GM03348 (cell line): ENCODE results near the gene PRKCE.
A peak's percentile ranks its signal among the peaks of the same experiment; 100 is the strongest.

ENCODE experiments used
- DNase-seq: peaks from one replicate; pipeline ENCODE4 v3.0.0; 2012; ENCODE audit warnings: low spot score

PRKCE gene

GRCh38 chr2:45631955-45632354, 19.5 kb upstream of the PRKCE start:
- DNase-seq = no peak

GRCh38 chr2:45634223-45634622, 17.3 kb upstream of the PRKCE start:
- no peak for DNase-seq

DNA sequence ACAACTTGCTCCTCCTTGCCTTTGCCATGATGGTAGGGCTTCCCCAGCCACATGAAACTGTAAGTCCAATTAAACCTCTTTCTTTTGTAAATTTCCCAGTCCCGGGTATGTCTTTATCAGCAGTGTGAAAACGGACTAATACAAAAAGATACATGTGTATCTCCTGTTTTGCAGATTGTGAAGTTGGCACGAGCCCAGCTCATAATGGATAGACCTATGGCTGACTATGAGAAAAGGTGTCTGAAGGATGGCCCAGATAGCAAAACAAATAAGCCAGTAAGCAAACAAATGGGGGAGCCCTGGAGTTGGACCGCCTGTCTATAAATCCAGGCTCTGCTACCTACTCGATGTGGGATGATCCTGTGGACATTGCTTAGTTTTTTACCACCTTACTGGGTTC, 15.5 kb upstream of the PRKCE start:
- DNase-seq = no peak

DNA sequence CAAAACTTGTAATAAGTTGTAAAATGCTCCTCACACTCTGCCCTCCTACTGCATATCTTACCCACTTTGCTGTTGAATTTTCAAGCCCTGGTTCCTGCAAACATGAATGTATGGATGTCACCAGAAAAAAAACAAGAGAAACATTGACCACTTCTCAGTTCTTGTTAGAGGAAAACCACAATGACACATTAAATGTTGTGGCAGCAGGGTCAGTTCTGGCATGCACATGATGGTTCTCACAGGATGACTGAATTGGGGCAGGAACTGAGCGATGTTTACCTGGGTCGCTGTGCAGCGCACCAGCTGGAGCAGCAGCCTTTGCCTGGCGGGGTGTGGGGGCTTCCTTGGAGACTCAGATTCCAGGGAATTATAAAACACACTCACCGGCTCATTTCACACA, 14.0 kb upstream of the PRKCE start:
- DNase-seq = no peak

GRCh38 chr2:45640576-45640975, 10.9 kb upstream of the PRKCE start:
- no peak for DNase-seq

GRCh38 chr2:45643095-45643494, 8.4 kb upstream of the PRKCE start:
- peak; percentile 12 for DNase-seq

GRCh38 chr2:45643543-45644542, 7.6 kb upstream of the PRKCE start:
- peak; percentile 94 for DNase-seq

- DNase-seq = no peak
Observed at GRCh38 chr2:45646289-45646688, 5.2 kb upstream of the PRKCE start.

DNA sequence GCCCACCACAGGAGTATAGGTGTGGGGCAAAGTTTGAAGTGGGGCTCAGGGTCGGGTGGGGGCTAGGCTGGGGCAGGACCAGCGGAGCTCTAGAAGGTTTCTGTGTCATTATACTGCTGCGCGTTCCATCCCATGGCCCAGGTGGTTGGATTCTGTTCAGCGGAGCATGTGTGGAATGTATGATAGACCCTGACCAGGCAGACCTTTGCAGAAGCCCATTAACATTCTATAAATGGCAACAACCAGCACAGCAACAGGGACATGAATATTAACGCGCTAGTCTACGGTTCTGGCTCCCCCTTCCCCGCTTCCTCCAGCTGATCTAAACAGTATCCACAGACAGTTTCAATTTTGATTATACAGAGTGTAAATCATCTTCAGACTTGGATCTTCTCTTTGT, 4.1 kb upstream of the PRKCE start:
- no peak for DNase-seq

- no peak for DNase-seq
Observed at GRCh38 chr2:45647986-45648520, 3.4 kb upstream of the PRKCE start.

DNA sequence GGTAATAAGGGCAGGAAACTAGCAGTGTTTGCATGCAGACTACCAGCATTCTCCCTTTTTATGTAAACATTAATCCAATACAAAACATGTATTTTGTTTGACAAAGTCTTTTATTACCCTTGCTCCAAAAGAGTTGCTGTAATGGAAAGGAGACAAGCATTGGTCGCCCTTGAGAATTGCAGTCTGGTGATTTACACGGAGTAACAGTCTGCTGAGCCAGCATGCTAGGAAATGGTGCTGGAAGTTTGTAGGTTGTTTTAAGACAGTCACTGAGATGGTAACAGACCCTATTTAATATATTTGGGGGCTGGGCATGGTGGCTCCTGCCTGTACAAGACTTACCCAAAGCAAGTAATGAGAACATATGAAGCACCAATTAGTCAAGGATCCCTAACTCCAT, 2.8 kb upstream of the PRKCE start:
- no peak for DNase-seq

GRCh38 chr2:45649462-45649857, 2.0 kb upstream of the PRKCE start:
- peak; percentile 29 for DNase-seq

GRCh38 chr2:45649858-45650811, 1.3 kb upstream of the PRKCE start:
- peak; percentile 82 for DNase-seq

DNA sequence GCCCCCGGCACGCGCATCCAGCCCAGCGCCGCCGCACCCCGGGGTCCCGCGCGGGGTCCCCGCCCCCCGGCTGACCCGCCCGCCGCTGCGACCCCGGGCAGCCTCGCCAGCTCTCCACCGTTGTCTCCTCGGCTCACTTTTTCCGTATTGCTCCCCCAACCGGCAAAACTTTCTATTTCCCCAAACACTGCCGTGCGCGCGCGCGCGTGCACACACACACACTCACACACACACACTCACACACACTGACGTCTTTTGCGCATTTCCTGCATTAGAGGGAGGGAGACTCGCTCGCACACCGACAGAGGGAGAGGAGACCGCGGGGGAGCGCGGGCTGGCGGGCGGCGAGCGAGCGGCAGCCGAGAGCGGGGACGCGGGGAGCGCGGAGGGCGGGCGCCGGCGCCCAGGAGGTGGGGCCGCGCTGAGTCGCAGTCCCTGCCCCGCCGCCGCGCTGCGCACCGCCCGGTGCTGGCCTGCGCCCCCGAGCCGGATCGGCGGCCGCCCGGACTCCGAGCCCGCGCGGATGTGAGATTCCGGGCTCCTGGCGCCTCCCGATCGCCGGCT, 542 bp upstream of the PRKCE start:
- peak; percentile 95 for DNase-seq

DNA sequence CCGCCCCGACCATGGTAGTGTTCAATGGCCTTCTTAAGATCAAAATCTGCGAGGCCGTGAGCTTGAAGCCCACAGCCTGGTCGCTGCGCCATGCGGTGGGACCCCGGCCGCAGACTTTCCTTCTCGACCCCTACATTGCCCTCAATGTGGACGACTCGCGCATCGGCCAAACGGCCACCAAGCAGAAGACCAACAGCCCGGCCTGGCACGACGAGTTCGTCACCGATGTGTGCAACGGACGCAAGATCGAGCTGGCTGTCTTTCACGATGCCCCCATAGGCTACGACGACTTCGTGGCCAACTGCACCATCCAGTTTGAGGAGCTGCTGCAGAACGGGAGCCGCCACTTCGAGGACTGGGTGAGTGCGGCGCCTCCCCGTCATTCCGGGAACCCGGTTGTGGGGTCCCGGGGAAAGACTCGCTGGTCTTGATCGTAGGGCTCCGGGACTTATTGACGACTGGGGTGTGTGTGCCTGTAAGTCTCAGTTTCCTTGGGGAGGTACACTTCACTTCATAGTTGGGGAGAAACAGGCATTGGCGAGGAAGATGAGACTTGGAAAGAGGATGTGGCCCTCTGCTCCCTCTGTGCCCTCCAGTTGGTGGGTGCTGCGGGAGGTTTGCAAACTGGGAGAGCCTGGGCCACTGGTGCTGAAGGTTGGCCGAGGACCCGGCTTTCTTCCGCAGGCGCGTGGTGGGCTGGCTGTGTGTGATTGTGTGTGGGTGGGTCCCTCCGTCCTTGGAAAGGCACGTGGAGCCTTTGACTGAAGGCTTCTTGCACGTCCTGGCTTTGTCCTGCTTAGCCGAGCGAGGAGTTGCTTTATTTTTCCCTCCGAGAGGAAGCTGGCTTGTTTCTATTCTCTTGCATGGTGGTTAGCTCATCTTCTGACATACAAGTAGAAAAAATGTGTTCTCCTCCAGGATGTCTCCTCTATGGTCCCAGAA, 886 bp downstream of the PRKCE start:
- peak; percentile 56 for DNase-seq

GRCh38 chr2:45653122-45653913, 1.8 kb downstream of the PRKCE start:
- no peak for DNase-seq

DNA sequence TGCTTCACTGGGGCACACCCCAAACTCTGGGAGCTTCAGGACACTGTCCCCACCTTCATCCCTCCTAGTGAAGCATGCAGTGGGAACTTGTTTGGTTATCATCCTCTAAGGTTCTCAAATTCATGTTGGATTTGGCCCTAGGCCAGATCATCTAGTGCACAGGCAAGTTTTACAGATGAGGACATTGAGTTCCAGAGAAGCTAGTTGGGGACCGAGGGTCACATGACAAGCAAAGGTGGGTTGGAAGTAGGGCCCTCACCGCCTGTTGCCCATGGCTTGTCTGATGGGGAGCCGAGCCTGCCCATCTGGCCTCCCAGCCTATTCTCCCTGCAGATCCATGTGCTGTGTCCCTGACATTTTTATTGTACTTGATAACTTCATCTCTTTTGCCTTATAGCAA, 2.8 kb downstream of the PRKCE start:
- DNase-seq = no peak

GRCh38 chr2:45661828-45662227, 10.4 kb downstream of the PRKCE start:
- no peak for DNase-seq

GRCh38 chr2:45664635-45665261, 13.3 kb downstream of the PRKCE start:
- DNase-seq = peak; percentile 17

- DNase-seq = no peak
Observed at GRCh38 chr2:45668509-45668908, 17.0 kb downstream of the PRKCE start.
